H1 (cell line): ENCODE measurements around the gene NUDC. TPM values are rescaled to one million over a fixed set of nuclear protein-coding genes. Genes with fewer than 3 reads are reported as not detected.
"Not testable (repeated sequence)": the region's sequence is repeated elsewhere in the genome, so short reads cannot be mapped to it uniquely, and the experiment has no call there.

ENCODE experiments used
- CTCF ChIA-PET: fragments of 300-600 bp; sonication (Branson Sonifier 250); formaldehyde crosslinking; loops from one replicate; lab custom pipeline; 2021; ENCODE audit not compliant: partially characterized antibody; lab: Charles Lee
- POLR2A ChIA-PET: fragments of 300-600 bp; sonication (Branson Sonifier 250); formaldehyde crosslinking; loops from one replicate; lab custom pipeline; 2021; ENCODE audit warnings: inconsistent platforms; ENCODE audit not compliant: partially characterized antibody; lab: Charles Lee
- DNase-seq, 2 experiments: peaks; one replicate each; pipeline versions ENCODE4 v3.0.0 to v3.0.0-alpha.2; 2010 to 2022; ENCODE audit warnings: low spot score in 2 of 2, low read depth in 1 of 2, mixed read lengths in 1 of 2
- FAIRE-seq: peaks from 2 replicates; lab custom pipeline; 2011; peaks lifted over from hg19 to GRCh38; lab: Jason Lieb, UNC
- H2AFZ ChIP-seq: 2 replicates; pipeline ENCODE4 v1.8.1; 2012; ENCODE audit warnings: low read length, inconsistent platforms
- H2AK5ac ChIP-seq: 2 replicates; pipeline ENCODE4 v1.6.1; 2013; ENCODE audit warnings: low read depth, low read length
- H2BK120ac ChIP-seq: replicated peaks from 2 replicates; pipeline ENCODE3; 2013; ENCODE audit warnings: low read depth, low read length, inconsistent platforms
- H2BK12ac ChIP-seq: 2 replicates; pipeline ENCODE4 v1.6.1; 2013; ENCODE audit warnings: low read depth, low read length
- H2BK15ac ChIP-seq: 2 replicates; pipeline ENCODE4 v1.6.1; 2013; ENCODE audit warnings: low read length
- H2BK20ac ChIP-seq: 2 replicates; pipeline ENCODE4 v1.6.1; 2013; ENCODE audit warnings: low read length
- H2BK5ac ChIP-seq: 2 replicates; pipeline ENCODE4 v1.6.1; 2013; ENCODE audit warnings: low read depth, low read length
- H3K14ac ChIP-seq: 2 replicates; pipeline ENCODE4 v1.6.1; 2013; ENCODE audit warnings: inconsistent platforms; ENCODE audit not compliant: insufficient read length
- H3K18ac ChIP-seq: 2 replicates; pipeline ENCODE4 v1.6.1; 2013; ENCODE audit warnings: low read length; ENCODE audit errors: extremely low read depth
- H3K23ac ChIP-seq: 2 replicates; pipeline ENCODE4 v1.6.1; 2013; ENCODE audit warnings: inconsistent platforms; ENCODE audit not compliant: insufficient read length
- H3K23me2 ChIP-seq: 2 replicates; pipeline ENCODE4 v1.6.1; 2013; ENCODE audit warnings: low read depth, low read length
- H3K27ac ChIP-seq: 2 replicates; pipeline ENCODE4 v1.6.1; 2011; ENCODE audit warnings: low read depth, low read length, inconsistent platforms
- H3K27me3 ChIP-seq, 4 experiments: replicated peaks in 1 of 4; 1 replicate in 1 of 4; 2 replicates in 3 of 4; pipeline versions ENCODE4 v1.6.1 to v1.8.1; 2011 to 2013; ENCODE audit warnings: low read length in 3 of 4, mild to moderate bottlenecking in 3 of 4, inconsistent platforms in 2 of 4, mixed read lengths in 2 of 4, moderate library complexity in 1 of 4; ENCODE audit not compliant: control insufficient read depth in 3 of 4, insufficient read depth in 3 of 4; ENCODE audit errors: extremely low read depth in 1 of 4
- H3K36me3 ChIP-seq, 4 experiments: 2 replicates each; pipeline versions ENCODE4 v1.6.1 to v1.8.1; 2011 to 2013; ENCODE audit warnings: mild to moderate bottlenecking in 4 of 4, low read length in 3 of 4, moderate library complexity in 2 of 4, control low read depth in 1 of 4, inconsistent platforms in 1 of 4; ENCODE audit not compliant: insufficient read depth in 4 of 4, control insufficient read depth in 2 of 4
- H3K4ac ChIP-seq: replicated peaks from 2 replicates; pipeline ENCODE3; 2013; ENCODE audit warnings: low read length, low read depth, mixed read lengths, inconsistent platforms; ENCODE audit not compliant: insufficient read length
- H3K4me1 ChIP-seq, 4 experiments: replicated peaks in 1 of 4; 1 replicate in 1 of 4; 2 replicates in 3 of 4; pipeline versions ENCODE4 v1.6.1 to v1.8.1; 2011 to 2013; ENCODE audit warnings: low read length in 3 of 4, inconsistent platforms in 2 of 4, mixed read lengths in 1 of 4; ENCODE audit not compliant: insufficient read depth in 4 of 4, control insufficient read depth in 3 of 4
- H3K4me2 ChIP-seq, 2 experiments: 2 replicates each; pipeline versions ENCODE4 v1.6.1 to v1.8.1; 2011 to 2013; ENCODE audit warnings: low read depth in 2 of 2, low read length in 2 of 2, control low read depth in 1 of 2, inconsistent platforms in 1 of 2, mild to moderate bottlenecking in 1 of 2; ENCODE audit not compliant: insufficient read depth in 1 of 2
- H3K4me3 ChIP-seq, 4 experiments: fragments of 200-600, 300-600 bp in 1 of 4; sonication (generic), shearing (Covaris generic), sonication (Bioruptor Twin) in 1 of 4; 2 replicates each; pipeline versions ENCODE4 v1.5.1 to v1.8.1; 2011 to 2016; ENCODE audit warnings: low read length in 4 of 4, low read depth in 3 of 4, control low read depth in 2 of 4, inconsistent platforms in 2 of 4, mild to moderate bottlenecking in 2 of 4, mixed read lengths in 1 of 4, moderate library complexity in 1 of 4; ENCODE audit not compliant: insufficient read depth in 2 of 4; ENCODE audit errors: extremely low read depth in 1 of 4
- H3K56ac ChIP-seq: replicated peaks from 2 replicates; pipeline ENCODE3; 2013; ENCODE audit warnings: low read depth, mild to moderate bottlenecking, mixed read lengths, low read length, inconsistent platforms; ENCODE audit not compliant: insufficient read length
- H3K79me1 ChIP-seq: 2 replicates; pipeline ENCODE4 v1.6.1; 2013; ENCODE audit warnings: low read depth, low read length, control low read depth
- H3K79me2 ChIP-seq, 2 experiments: 2 replicates each; pipeline versions ENCODE4 v1.6.1 to v1.8.1; 2012 to 2013; ENCODE audit warnings: low read length in 2 of 2, mild to moderate bottlenecking in 2 of 2, inconsistent platforms in 1 of 2; ENCODE audit not compliant: insufficient read depth in 2 of 2, control insufficient read depth in 1 of 2
- H3K9ac ChIP-seq, 4 experiments: replicated peaks in 1 of 4; 1 replicate in 1 of 4; 2 replicates in 3 of 4; pipeline versions ENCODE4 v1.6.1 to v1.8.1; 2011 to 2013; ENCODE audit warnings: low read depth in 3 of 4, low read length in 3 of 4, control low read depth in 2 of 4, mild to moderate bottlenecking in 2 of 4, moderate library complexity in 2 of 4, inconsistent platforms in 1 of 4; ENCODE audit errors: extremely low read depth in 1 of 4
- H3K9me3 ChIP-seq, 2 experiments: 2 replicates each; pipeline versions ENCODE4 v1.6.1 to v1.8.1; 2012 to 2013; ENCODE audit warnings: mild to moderate bottlenecking in 2 of 2, moderate library complexity in 2 of 2, control low read depth in 1 of 2, inconsistent platforms in 1 of 2, low read depth in 1 of 2, low read length in 1 of 2, mixed read lengths in 1 of 2; ENCODE audit not compliant: insufficient read depth in 2 of 2
- H4K20me1 ChIP-seq, 2 experiments: replicated peaks in 1 of 2; 2 replicates each; pipeline versions ENCODE3 to v1.8.1; 2011 to 2013; ENCODE audit warnings: inconsistent platforms in 2 of 2, low read length in 2 of 2, mild to moderate bottlenecking in 1 of 2; ENCODE audit not compliant: insufficient read depth in 2 of 2, control insufficient read depth in 1 of 2
- H4K5ac ChIP-seq: 2 replicates; pipeline ENCODE4 v1.6.1; 2013; ENCODE audit warnings: low read length, low read depth, mixed read lengths, inconsistent platforms; ENCODE audit not compliant: insufficient read length
- H4K8ac ChIP-seq: 2 replicates; pipeline ENCODE4 v1.8.0; 2013; ENCODE audit warnings: mild to moderate bottlenecking, moderate library complexity, low read length, inconsistent platforms; ENCODE audit not compliant: insufficient read depth; ENCODE audit errors: extremely low read depth
- H4K91ac ChIP-seq: replicated peaks from 2 replicates; pipeline ENCODE3; 2013; ENCODE audit warnings: low read length, mixed read lengths, inconsistent platforms; ENCODE audit not compliant: insufficient read length
- JUN ChIP-seq: IDR thresholded peaks from 2 replicates; pipeline ENCODE4 v1.6.1; 2011; ENCODE audit warnings: low read depth, mild to moderate bottlenecking, improper control_type of control experiment, low read length
- WGBS, 2 experiments: shearing (Covaris generic) in 1 of 2; methylation state at CpG; one replicate each; pipeline versions ENCODE4 v1.1.6 to v1.1.7; 2013 to 2015; ENCODE audit warnings: low lambda C conversion rate in 2 of 2, mixed read lengths in 2 of 2, inconsistent platforms in 1 of 2, low coverage in 1 of 2, missing lambda C conversion rate in 1 of 2; ENCODE audit not compliant: insufficient replicate concordance in 2 of 2, insufficient coverage in 1 of 2, insufficient read length in 1 of 2; ENCODE audit errors: extremely low coverage in 1 of 2, missing lambda C conversion rate in 1 of 2; 5-methylcytosine and 5-hydroxymethylcytosine counted together
- polyA plus RNA-seq, 7 experiments: library from polyadenylated mRNA; depleted of rRNA in 3 of 7; stranded (reverse) in 5 of 7; unstranded in 2 of 7; fragments of >200 nt in 5 of 7; fragments of 200-250 nt in 2 of 7; gene quantifications; 1 replicate in 5 of 7; 2 replicates in 1 of 7; 4 replicates in 1 of 7; pipeline versions ENCODE4 v1.2.1 to v1.2.3, GENCODE V29; 2011 to 2013; ENCODE audit warnings: missing spikeins in 2 of 7, mixed read lengths in 2 of 7
- total RNA-seq: library from RNA; stranded (reverse); fragmentation: NEBNext Ultra II Directional; extraction: Animal tissue kit (Norgen Biotek cat#: 25700); gene quantifications from 2 replicates; pipeline ENCODE4 v1.2.1, GENCODE V29; 2021

NUDC gene
- total and polyA plus RNA-seq, 2 of the 8 experiments (the other 6 are each of a cell fraction or from before 2014, with no cell fraction given), result 43.2 to 131 TPM

DNA sequence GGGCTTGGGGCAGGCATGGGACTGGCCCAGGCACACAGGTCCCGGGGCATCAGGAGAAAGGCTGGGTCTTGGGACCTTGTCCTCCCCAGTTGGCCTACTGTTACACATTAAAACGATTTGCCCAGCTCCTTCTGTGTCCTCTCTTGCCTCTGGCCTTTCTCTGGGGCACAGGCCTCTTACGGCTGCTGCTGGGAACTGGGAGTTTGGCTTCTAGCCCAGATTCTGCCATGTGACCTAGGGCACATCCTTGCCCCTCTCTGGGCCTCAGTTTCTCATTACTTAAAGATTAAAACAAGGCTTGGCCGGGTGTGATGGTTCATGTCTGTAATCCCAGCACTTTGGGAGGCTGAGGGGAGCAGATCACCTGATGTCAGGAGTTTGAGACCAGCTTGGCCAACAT is 24.7 kb downstream of the NUDC start (continued):
- TF ChIP-seq JUN, result no peak

DNA sequence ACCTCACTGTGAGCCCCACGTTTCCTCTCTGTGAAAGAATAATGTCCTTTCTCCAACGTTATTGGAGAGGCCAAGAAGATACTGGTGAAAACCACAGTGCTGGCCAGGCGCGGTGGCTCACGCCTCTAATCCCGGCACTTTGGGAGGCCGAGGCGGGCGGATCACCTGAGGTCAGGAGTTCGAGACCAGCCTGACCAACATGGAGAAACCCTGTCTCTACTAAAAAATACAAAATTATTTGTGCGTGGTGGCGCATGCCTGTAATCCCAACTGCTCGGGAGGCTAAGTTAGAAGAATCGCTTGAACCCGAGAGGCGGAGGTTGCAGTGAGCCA is 27.1 kb downstream of the NUDC start:
- H3K4me2 ChIP-seq, H3K27me3 ChIP-seq, DNase-seq, H3K14ac ChIP-seq, H2BK12ac ChIP-seq, H3K27ac ChIP-seq, FAIRE-seq, H3K4me1 ChIP-seq, H3K23ac ChIP-seq, H2BK5ac ChIP-seq, H3K79me2 ChIP-seq, H4K8ac ChIP-seq, H3K4ac ChIP-seq, H3K9me3 ChIP-seq, H4K5ac ChIP-seq, H3K79me1 ChIP-seq, H3K23me2 ChIP-seq, H3K18ac ChIP-seq, H3K9ac ChIP-seq, H4K91ac ChIP-seq, H4K20me1 ChIP-seq, H3K4me3 ChIP-seq, H2AK5ac ChIP-seq, H2BK20ac ChIP-seq, H3K56ac ChIP-seq, H2BK120ac ChIP-seq, H2AFZ ChIP-seq, H2BK15ac ChIP-seq, CTCF ChIA-PET: not testable (repeated sequence)
- peaks cover 2 to 40% (median 18%) of the 10 kb centered on the region in 4 experiments; a peak in 7 of 8 replicates for H3K36me3 ChIP-seq
- POLR2A ChIA-PET, result interaction anchor here (0.6 to 5.3 kb wide), 6 partner anchors 9 to 89 kb away, joined by 3 to 26 read pairs (median 4); partner anchors contain the start of genes GPATCH3, KDF1 and NUDC
- 87% methylated on average over 16 of the region's 16 CpGs; no CpG with 5 or more reads in 1 of the 2 experiments for WGBS, 2 experiments
